GM20431 (cell line): ENCODE results near the gene TGM2.
"Not testable (repeated sequence)": the region's sequence is repeated elsewhere in the genome, so short reads cannot be mapped to it uniquely, and the experiment has no call there.

Experiments used
- in situ Hi-C: fragments of 300-500 bp; cut with MseI, MboI; formaldehyde crosslinking; loops from one replicate; pipeline ENCODE4 v1.15.0; 2020; ENCODE audit warnings: low sequenced_read_pairs; ENCODE audit not compliant: unreplicated experiment

TGM2 gene

DNA sequence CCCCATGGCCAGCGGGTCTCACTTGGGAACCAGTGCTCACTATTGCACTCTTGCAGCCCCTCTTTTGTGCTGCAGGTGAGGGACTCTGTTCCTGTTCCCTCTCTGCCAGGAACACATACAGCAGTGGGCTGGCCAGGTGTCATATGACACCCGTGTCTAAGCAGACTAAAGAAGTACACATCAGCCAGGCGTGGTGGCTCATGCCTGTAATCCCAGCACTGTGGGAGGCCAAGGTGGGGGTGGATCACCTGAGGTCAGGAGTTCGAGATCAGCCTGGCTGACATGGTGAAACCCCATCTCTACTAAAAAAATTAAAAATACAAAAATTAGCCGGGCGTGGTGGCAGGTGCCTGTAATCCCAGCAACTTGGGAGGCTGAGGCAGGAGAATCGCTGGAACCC is 57.2 kb downstream of the TGM2 start:
- in situ Hi-C loops: not testable (repeated sequence)

- in situ Hi-C loops: not testable (repeated sequence)
Observed at GRCh38 chr20:38107386-38107785, 57.7 kb downstream of the TGM2 start.

DNA sequence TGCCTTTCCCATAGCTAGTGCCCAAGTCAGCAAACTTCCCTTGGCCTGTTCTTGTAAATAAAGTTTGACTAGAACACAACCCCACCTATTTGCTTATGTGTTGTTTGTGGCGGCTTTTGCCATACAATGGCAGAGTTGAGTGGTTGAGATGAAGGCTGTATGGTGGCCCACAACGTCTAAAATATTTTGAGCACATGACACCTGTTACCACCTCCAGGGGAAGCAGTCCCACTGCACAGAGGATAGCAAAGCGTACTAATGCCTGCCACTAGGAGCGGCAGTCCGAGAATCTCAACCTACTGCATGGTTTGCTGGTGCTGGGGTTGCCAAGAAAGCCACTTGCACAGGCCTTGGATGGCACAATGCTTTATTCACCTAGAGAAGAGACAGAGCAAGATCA is 58.6 kb downstream of the TGM2 start:
- in situ Hi-C loops: no loop called here

DNA sequence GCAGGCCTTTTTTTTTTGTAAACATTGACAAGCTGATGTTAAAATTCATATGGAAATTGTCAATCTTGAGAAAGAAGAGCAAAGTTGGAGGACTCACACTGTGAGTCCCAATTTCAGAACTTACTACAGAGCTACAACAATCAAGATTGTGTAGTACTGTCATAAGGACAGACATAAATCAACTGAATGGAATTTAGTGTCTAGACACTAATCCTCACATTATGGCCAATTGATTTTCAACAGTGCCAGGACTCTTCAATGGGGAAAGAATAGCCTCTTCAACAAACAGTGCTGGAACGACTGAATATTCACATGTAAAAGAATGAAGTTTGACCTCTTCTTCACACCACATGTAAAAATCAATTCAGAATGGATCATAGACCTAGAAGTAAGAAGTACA is 60.8 kb downstream of the TGM2 start:
- in situ Hi-C loops: no loop called here

DNA sequence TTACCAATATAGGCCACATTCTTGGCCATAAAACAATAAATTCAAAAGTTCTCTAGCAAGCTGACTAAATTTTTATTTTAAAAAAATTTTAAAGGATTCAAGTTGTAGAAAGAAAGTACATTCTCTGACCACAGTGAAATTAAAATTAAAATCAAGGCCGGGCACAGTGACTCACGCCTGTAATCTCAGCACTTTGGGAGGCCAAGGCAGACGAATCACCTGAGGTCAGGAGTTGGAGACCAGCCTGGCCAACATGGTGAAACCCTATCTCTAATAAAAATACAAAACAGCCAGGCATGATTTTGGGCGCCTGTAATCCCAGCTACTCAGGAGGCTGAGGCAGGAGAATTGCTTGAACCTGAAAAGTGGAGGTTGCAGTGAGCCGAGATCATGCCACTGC is 62.9 kb downstream of the TGM2 start:
- in situ Hi-C loops: not testable (repeated sequence)

DNA sequence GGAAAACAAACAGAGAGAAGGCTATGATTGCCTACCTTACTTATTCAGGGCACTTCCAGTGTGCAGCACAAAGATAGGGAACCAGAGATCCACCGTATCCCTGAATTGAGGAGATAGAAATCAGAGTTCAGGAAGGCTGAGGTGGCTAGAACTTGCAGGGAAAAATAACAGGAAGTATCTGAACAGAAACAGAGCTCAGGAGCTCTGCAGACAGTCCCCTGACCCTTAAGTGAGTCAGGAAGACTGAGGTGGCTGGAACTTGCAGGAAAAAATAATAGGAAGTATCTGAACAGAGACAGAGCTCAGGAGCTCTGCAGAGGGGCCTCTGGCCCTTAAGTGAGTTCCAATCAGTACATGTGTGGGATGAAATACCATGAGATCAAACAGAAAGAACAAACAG is 66.1 kb downstream of the TGM2 start:
- in situ Hi-C loops: no loop called here

DNA sequence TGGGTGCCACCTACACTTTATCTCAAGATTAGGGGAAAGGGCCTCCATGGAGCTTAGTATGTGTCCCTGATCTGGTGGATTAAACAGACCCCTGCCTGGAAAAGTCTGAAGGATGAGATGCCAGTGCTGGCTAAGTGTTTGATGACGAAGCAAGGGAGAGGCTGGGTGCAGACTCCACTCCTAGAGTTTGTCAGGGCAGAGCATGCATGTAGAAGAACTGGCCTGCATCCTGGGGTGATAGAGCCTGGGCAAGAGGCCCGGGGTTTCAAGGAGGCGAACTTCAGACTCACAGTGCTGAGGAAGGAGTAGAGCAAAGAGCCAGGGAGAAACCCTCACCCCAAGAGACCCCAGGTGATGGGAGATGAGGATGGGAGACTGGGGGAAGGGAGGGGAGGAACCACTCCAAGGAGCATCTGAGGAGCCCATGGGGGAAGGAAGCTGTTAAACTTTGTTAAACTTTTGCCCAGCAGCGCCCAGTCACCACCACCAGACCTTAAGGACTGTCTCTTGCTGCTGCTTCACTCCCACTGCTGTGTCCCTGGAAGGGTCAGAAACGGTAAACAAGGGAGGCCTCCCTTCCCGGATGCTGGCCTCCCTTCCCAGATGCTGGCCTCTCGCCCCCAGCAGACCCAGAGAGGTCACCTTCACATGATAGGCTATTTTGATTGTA is 69.9 kb downstream of the TGM2 start:
- in situ Hi-C loops: no loop called here

DNA sequence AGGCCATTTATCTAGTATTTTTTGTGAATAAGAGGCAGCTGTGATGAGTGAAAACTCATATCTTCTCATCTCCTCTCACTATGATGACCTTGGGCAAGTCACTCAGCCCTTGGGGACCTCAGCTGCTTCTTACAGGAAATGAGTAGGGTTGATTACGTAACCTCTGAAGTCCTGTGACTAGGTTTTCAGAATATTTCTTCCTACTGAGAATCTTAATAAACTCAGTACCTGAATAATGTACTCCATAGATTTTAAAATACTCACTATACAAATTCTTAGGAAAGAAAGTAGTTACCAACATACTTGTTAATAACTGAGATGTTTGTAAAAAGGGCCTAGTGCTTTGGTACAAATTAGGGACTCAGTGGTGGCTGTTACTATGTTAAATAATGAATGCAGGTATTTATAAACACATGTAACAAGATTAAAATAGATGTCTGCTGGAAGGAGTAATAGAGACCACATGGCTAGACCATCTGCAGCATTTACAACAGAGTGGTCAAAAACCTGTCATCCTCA is 70.6 kb downstream of the TGM2 start:
- in situ Hi-C loops: no loop called here

- in situ Hi-C loops: no loop called here
Observed at GRCh38 chr20:38093641-38094077, 71.4 kb downstream of the TGM2 start.

DNA sequence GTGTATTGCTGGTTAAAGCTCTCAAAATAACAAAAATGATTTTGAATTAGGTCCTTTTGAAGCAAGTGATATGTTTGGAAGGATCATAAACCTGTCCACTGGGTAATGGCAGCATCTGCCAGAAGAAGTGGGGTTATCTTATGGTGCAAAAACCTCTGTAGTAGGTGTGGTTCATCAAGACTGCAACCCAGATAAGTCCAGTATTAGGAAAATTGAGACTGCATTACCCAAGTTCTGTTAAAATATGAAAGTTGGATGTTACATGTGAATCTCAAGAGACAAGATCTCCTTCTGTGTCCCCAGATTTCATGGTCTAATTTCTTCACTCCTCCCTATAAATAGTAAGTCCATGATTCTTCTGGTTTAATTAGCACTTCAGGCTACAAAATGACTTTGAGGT is 72.2 kb downstream of the TGM2 start:
- in situ Hi-C loops: no loop called here

DNA sequence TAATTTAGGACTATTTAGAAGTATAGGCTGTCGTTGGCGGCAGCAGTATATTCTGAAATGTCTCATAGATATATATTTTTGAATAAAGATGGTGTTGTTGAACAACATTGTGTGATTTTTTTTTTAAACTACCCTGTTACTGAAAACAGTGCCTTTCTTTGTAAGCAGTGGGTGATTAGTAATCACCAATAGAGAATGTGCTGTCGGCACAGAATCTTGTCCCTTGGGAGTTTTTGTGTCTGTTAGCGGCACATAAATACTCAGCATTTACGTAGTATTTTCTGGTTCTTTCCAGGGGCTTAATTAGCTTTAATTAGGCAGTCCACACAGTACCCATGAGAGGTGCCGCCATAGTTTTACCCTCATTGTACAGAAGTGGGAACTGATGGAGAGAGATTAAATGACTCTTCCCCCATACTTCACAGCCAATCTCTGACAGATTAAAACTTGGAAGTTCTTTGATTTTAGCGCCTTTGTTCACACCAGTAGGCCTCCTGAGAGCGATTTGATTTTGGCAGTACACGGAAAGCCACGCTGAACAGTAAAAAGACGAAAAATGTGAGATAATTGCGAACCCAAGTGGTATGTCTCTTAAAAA is 72.7 kb downstream of the TGM2 start:
- in situ Hi-C loops: no loop called here

- in situ Hi-C loops: no loop called here
Observed at GRCh38 chr20:38091441-38092216, 73.4 kb downstream of the TGM2 start.

GRCh38 chr20:38090061-38090460 is 75.0 kb downstream of the TGM2 start:
- in situ Hi-C loops: no loop called here

GRCh38 chr20:38089500-38089899 is 75.6 kb downstream of the TGM2 start:
- in situ Hi-C loops: no loop called here

DNA sequence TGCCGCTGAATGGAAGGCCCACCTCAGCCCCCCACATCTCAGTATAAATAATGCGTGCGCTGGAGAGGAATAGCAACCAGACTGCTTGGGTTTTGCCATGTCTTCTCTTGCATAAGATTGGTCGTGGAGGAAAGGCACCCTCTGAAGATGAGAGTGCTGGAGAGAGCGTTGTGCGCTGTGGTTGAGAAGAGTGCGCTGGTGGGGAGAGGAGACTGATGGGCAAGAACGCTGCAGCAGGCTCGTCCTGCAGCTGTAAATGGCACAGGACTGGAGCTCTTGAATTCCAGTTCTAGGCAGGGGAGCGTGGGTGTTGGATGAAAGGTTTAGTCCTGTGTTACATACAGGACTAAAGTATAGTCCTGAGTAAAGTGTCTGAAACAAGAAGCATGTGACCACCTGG is 80.0 kb downstream of the TGM2 start:
- in situ Hi-C loops: no loop called here

GRCh38 chr20:38084425-38084951 is 80.6 kb downstream of the TGM2 start:
- in situ Hi-C loops: no loop called here

- in situ Hi-C loops: no loop called here
Observed at GRCh38 chr20:38083338-38084048, 81.6 kb downstream of the TGM2 start.

DNA sequence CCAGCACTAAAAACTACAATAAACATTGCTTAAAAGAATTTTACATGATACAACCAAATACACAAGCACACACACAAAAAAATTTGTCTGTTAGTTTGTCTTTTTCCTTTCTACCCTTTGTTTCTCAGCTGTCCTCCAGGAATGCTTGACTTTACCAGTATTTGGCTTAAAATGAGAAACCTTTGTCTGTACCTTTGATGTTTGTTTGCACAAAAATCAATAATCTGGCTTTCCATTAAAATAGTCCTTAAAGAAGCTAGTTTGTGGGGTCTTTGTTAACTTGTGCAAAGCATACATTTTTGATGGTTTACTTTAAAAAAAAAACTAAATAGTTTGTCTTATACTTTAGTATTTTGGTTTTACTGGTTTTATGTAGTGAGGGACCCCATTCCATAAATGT is 82.2 kb downstream of the TGM2 start:
- in situ Hi-C loops: no loop called here

DNA sequence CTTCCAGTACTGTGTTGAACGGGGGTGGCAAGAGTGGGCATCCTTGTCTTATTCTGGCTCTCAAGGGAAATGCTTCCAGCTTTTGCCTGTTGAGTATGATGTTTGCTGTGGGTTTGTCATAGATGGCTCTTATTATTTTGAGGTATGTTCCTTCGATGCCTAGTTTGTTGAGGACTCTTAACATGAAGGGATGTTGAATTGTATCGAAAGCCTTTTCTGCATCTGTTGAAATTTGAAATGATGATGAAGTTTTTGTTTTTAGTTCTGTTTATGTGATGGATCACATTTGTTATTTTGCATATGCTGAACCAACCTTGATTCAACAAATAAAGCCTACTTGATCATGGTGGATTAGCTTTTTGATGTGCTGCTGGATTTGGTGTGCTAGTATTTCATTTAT is 83.5 kb downstream of the TGM2 start:
- in situ Hi-C loops: no loop called here

DNA sequence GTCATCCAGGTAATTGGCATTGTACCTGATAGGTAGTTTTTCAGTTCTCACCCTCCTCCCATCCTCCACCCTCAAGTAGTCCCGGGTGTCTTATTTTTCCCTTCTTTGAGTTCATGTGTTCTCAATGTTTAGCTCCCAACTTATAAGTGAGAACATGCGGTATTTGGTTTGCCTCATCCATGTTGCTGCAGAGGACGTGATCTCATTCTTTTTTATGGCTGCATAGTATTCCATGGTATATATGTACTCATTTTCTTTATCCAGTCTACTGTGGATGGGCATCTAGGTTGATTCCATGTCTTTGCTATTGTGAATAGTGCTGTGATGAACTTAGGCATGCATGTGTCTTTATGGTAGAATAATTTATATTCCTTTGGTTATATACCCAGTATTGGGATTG is 85.7 kb downstream of the TGM2 start:
- in situ Hi-C loops: loop anchor here (10.0 kb wide), 1 partner anchor 85 kb away; the partner anchor contains the start of gene TGM2
